ENCODE measurements around the gene PLBD2. TPM values are rescaled to one million over a fixed set of nuclear protein-coding genes. Genes with fewer than 3 reads are reported as not detected.

Gene PLBD2
- total RNA-seq, 2 donors from 2014 or later, result 20.2 to 23.4 TPM

- H3K9ac ChIP-seq (ENCODE audit: low read depth in 2 of 2, low read length in 2 of 2), result no peak overlapping the region
- no peaks in the 10 kb centered on the region for H3K4me1 ChIP-seq
- no peak for TF ChIP-seq CTCF (IDR thresholded peaks at IDR 0.05)
- H3K9me3 ChIP-seq, result no peaks in the 10 kb centered on the region
- no peak overlapping the region for H3K4me3 ChIP-seq
- no peak for DNase-seq
- no peak overlapping the region for H3K27ac ChIP-seq
- no peaks in the 10 kb centered on the region for H3K27me3 ChIP-seq
- intact Hi-C loops (cut with DNase I), result no loop called here
- no peaks in the 10 kb centered on the region for H3K36me3 ChIP-seq
These were observed 15.1 kb downstream of the PLBD2 start for GRCh38 chr12:113373440-113373839.

- Histone ChIP-seq H3K27ac (no peak overlapping the region), H3K9ac (ENCODE audit: low read depth in 2 of 2, low read length in 2 of 2) (no peak overlapping the region), H3K4me1 (no peaks in the 10 kb centered on the region), H3K27me3 (no peaks in the 10 kb centered on the region), H3K9me3 (no peaks in the 10 kb centered on the region), H3K36me3 (no peaks in the 10 kb centered on the region), H3K4me3 (no peak overlapping the region)
- TF ChIP-seq CTCF (IDR thresholded peaks at IDR 0.05), result no peak
- DNase-seq, result no peak
- intact Hi-C loops (cut with DNase I), result no loop called here
These were observed 15.6 kb downstream of the PLBD2 start for GRCh38 chr12:113373969-113374368.

- Histone ChIP-seq H3K36me3 (no peaks in the 10 kb centered on the region), H3K27ac (no peak overlapping the region), H3K4me3 (no peak overlapping the region), H3K4me1 (no peaks in the 10 kb centered on the region), H3K27me3 (no peaks in the 10 kb centered on the region), H3K9me3 (no peaks in the 10 kb centered on the region), H3K9ac (ENCODE audit: low read depth in 2 of 2, low read length in 2 of 2) (no peak overlapping the region)
- intact Hi-C loops (cut with DNase I), result no loop called here
- no peak for DNase-seq
- no peak for TF ChIP-seq CTCF (IDR thresholded peaks at IDR 0.05)
These were observed 16.5 kb downstream of the PLBD2 start for GRCh38 chr12:113374823-113375428.

GRCh38 chr12:113378291-113378690 lies 19.9 kb downstream of the PLBD2 start:
- DNase-seq, result no peak
- intact Hi-C loops (cut with DNase I), result no loop called here
- Histone ChIP-seq H3K9me3 (no peaks in the 10 kb centered on the region), H3K4me3 (no peak overlapping the region), H3K9ac (ENCODE audit: low read depth in 2 of 2, low read length in 2 of 2) (no peak overlapping the region), H3K4me1 (no peaks in the 10 kb centered on the region), H3K36me3 (no peaks in the 10 kb centered on the region), H3K27me3 (no peaks in the 10 kb centered on the region), H3K27ac (no peak overlapping the region)
- TF ChIP-seq CTCF (IDR thresholded peaks at IDR 0.05), result no peak

GRCh38 chr12:113381220-113381619 lies 22.8 kb downstream of the PLBD2 start:
- H3K9me3 ChIP-seq, result no peaks in the 10 kb centered on the region

More at GRCh38 chr12:113381220-113381619, 22.8 kb downstream of the PLBD2 start:
- Histone ChIP-seq H3K27ac (no peak overlapping the region), H3K9ac (ENCODE audit: low read depth in 2 of 2, low read length in 2 of 2) (no peak overlapping the region), H3K4me3 (no peak overlapping the region), H3K27me3 (no peaks in the 10 kb centered on the region), H3K36me3 (no peaks in the 10 kb centered on the region), H3K4me1 (no peaks in the 10 kb centered on the region)
- intact Hi-C loops (cut with DNase I), result no loop called here
- TF ChIP-seq CTCF (IDR thresholded peaks at IDR 0.05), result no peak
- DNase-seq, result no peak
